HTERT RPE-1 (cell line): ENCODE data around the gene LYPD6.

Experiments
- in situ Hi-C: fragments of 300-500 bp; cut with MboI; formaldehyde crosslinking; loops from 4 replicates; pipeline ENCODE4 v1.14.3; 2020; ENCODE audit warnings: low sequenced_read_pairs

Gene LYPD6

GRCh38 chr2:149399934-149400615 lies 69.7 kb downstream of the LYPD6 start:
- in situ Hi-C loops, result no loop called here

GRCh38 chr2:149400997-149401396 lies 70.6 kb downstream of the LYPD6 start:
- in situ Hi-C loops, result no loop called here

GRCh38 chr2:149409506-149409905 lies 79.1 kb downstream of the LYPD6 start:
- in situ Hi-C loops, result no loop called here

GRCh38 chr2:149410701-149411484 lies 80.5 kb downstream of the LYPD6 start:
- in situ Hi-C loops, result no loop called here

GRCh38 chr2:149413487-149413886 lies 83.1 kb downstream of the LYPD6 start:
- in situ Hi-C loops, result no loop called here

GRCh38 chr2:149415086-149415485 lies 84.7 kb downstream of the LYPD6 start:
- in situ Hi-C loops, result no loop called here

GRCh38 chr2:149418065-149418464 lies 87.7 kb downstream of the LYPD6 start:
- in situ Hi-C loops, result no loop called here

GRCh38 chr2:149420053-149420963 lies 89.9 kb downstream of the LYPD6 start:
- in situ Hi-C loops, result no loop called here

GRCh38 chr2:149421791-149422190 lies 91.4 kb downstream of the LYPD6 start:
- in situ Hi-C loops, result no loop called here

- in situ Hi-C loops, result no loop called here
These were observed 92.1 kb downstream of the LYPD6 start for GRCh38 chr2:149422337-149422990.

- in situ Hi-C loops, result no loop called here
These were observed 92.6 kb downstream of the LYPD6 start for GRCh38 chr2:149422991-149423338.

GRCh38 chr2:149423630-149424029 lies 93.2 kb downstream of the LYPD6 start:
- in situ Hi-C loops, result no loop called here

- in situ Hi-C loops, result no loop called here
These were observed 97.0 kb downstream of the LYPD6 start for GRCh38 chr2:149427387-149427786.

- in situ Hi-C loops, result no loop called here
These were observed 98.4 kb downstream of the LYPD6 start for GRCh38 chr2:149428783-149429182.

- in situ Hi-C loops, result no loop called here
These were observed 100.7 kb downstream of the LYPD6 start for GRCh38 chr2:149430743-149431736.

- in situ Hi-C loops, result no loop called here
These were observed 108.1 kb downstream of the LYPD6 start for GRCh38 chr2:149438330-149438960.

- in situ Hi-C loops, result no loop called here
These were observed 110.9 kb downstream of the LYPD6 start for GRCh38 chr2:149441255-149441654.

- in situ Hi-C loops, result no loop called here
These were observed 112.0 kb downstream of the LYPD6 start for GRCh38 chr2:149442346-149442745.

GRCh38 chr2:149443150-149443549 lies 112.8 kb downstream of the LYPD6 start:
- in situ Hi-C loops, result no loop called here
